Peyer's patch (tissue), 4 donors: ENCODE measurements around the gene CDON. TPM values are rescaled to one million over a fixed set of nuclear protein-coding genes. Genes with fewer than 3 reads are reported as not detected.

ENCODE experiments used
- DNase-seq, 3 donors: peaks; one replicate each; pipeline ENCODE4 v3.0.0-alpha.2; 2017 to 2019
- H3K27ac ChIP-seq, 4 donors: fragments of 200-600 bp; sonication (generic); one replicate each; pipeline ENCODE4 v1.5.1; 2016 to 2019
- H3K27me3 ChIP-seq, 2 donors: fragments of 200-600 bp; sonication (generic); one replicate each; pipeline ENCODE4 v1.5.1; 2019
- H3K36me3 ChIP-seq, 3 donors: fragments of 200-600 bp; sonication (generic); one replicate each; pipeline ENCODE4 v1.5.1; 2016 to 2019
- H3K4me1 ChIP-seq, 4 donors: fragments of 200-600 bp; sonication (generic); one replicate each; pipeline ENCODE4 v1.5.1; 2016 to 2019
- H3K4me3 ChIP-seq, 4 donors: fragments of 200-600 bp; sonication (generic); 1 replicate in 3 of 4; 2 replicates in 1 of 4; pipeline ENCODE4 v1.5.1; 2016 to 2019; ENCODE audit warnings: mild to moderate bottlenecking in 1 of 4
- H3K9me3 ChIP-seq, 4 donors: fragments of 200-600 bp; sonication (generic); one replicate each; pipeline ENCODE4 v1.5.1; 2016 to 2019; ENCODE audit warnings: mild to moderate bottlenecking in 1 of 4
- CTCF ChIP-seq, 6 experiments: fragments of 450-650 bp in 4 of 6; fragments of 200-600 bp in 2 of 6; sonication (generic) in 1 of 6; IDR thresholded peaks; one replicate each; pipeline ENCODE4 v1.5.1; 2017 to 2019; ENCODE audit warnings: antibody characterized with exemption in 6 of 6, mild to moderate bottlenecking in 3 of 6, moderate library complexity in 1 of 6
- POLR2A ChIP-seq, 2 donors: fragments of 450-650 bp; IDR thresholded peaks; one replicate each; pipeline ENCODE4 v1.5.1; 2017; ENCODE audit warnings: antibody characterized with exemption in 2 of 2, mild to moderate bottlenecking in 2 of 2, moderate library complexity in 2 of 2
- total RNA-seq, 4 donors: library from RNA; depleted of rRNA; stranded (reverse); fragments of >200 nt; gene quantifications; one replicate each; pipeline ENCODE4 v1.1.0, GENCODE V29; 2016

CDON gene
- total RNA-seq, 4 donors from 2014 or later, result 1.9 to 8.0 (median 3.8) TPM

- Histone ChIP-seq H3K4me3 (no peak overlapping the region), H3K27me3 (no peaks in the 10 kb centered on the region), H3K9me3 (no peaks in the 10 kb centered on the region), H3K27ac (no peak overlapping the region), H3K4me1 (no peaks in the 10 kb centered on the region), H3K36me3 (no peaks in the 10 kb centered on the region)
- TF ChIP-seq POLR2A (IDR thresholded peaks at IDR 0.05) (no peak), CTCF (IDR thresholded peaks at IDR 0.05) (no peak)
- DNase-seq, result no peak
Measured at GRCh38 chr11:125999234-125999880, 63.3 kb downstream of the CDON start.

GRCh38 chr11:125998267-125998666 lies 64.4 kb downstream of the CDON start:
- Histone ChIP-seq H3K27me3 (no peaks in the 10 kb centered on the region), H3K9me3 (no peaks in the 10 kb centered on the region), H3K4me3 (no peak overlapping the region), H3K27ac (no peak overlapping the region), H3K4me1 (no peaks in the 10 kb centered on the region), H3K36me3 (no peaks in the 10 kb centered on the region)
- no peak for DNase-seq
- TF ChIP-seq CTCF (IDR thresholded peaks at IDR 0.05) (no peak), POLR2A (IDR thresholded peaks at IDR 0.05) (no peak)

- TF ChIP-seq POLR2A (IDR thresholded peaks at IDR 0.05), result no peak
- TF ChIP-seq CTCF (IDR thresholded peaks at IDR 0.05), result no peak
- no peak for DNase-seq
- H3K4me3 ChIP-seq, result no peak overlapping the region
Measured at GRCh38 chr11:125995313-125995712, 67.4 kb downstream of the CDON start.

GRCh38 chr11:125994509-125994908 lies 68.2 kb downstream of the CDON start:
- no peak overlapping the region for H3K27ac ChIP-seq
- no peaks in the 10 kb centered on the region for H3K9me3 ChIP-seq
- TF ChIP-seq POLR2A (IDR thresholded peaks at IDR 0.05) (no peak), CTCF (IDR thresholded peaks at IDR 0.05) (no peak)
- no peak overlapping the region for H3K4me3 ChIP-seq
- no peaks in the 10 kb centered on the region for H3K27me3 ChIP-seq
- H3K4me1 ChIP-seq, result no peaks in the 10 kb centered on the region
- DNase-seq, result no peak
- H3K36me3 ChIP-seq, result no peaks in the 10 kb centered on the region

More at GRCh38 chr11:125995313-125995712, 67.4 kb downstream of the CDON start:
- Histone ChIP-seq H3K36me3 (no peaks in the 10 kb centered on the region), H3K4me1 (no peaks in the 10 kb centered on the region), H3K27ac (no peak overlapping the region), H3K9me3 (no peaks in the 10 kb centered on the region), H3K27me3 (no peaks in the 10 kb centered on the region)

GRCh38 chr11:125992893-125993292 lies 69.8 kb downstream of the CDON start:
- no peaks in the 10 kb centered on the region for H3K36me3 ChIP-seq
- H3K27ac ChIP-seq, result no peak overlapping the region
- no peaks in the 10 kb centered on the region for H3K27me3 ChIP-seq
- no peaks in the 10 kb centered on the region for H3K9me3 ChIP-seq
- H3K4me1 ChIP-seq, result no peaks in the 10 kb centered on the region
- no peak for DNase-seq
- no peak overlapping the region for H3K4me3 ChIP-seq
- TF ChIP-seq POLR2A (IDR thresholded peaks at IDR 0.05), result no peak
- no peak for TF ChIP-seq CTCF (IDR thresholded peaks at IDR 0.05)

- H3K36me3 ChIP-seq, result no peaks in the 10 kb centered on the region
- no peak for TF ChIP-seq CTCF (IDR thresholded peaks at IDR 0.05)
- no peak for TF ChIP-seq POLR2A (IDR thresholded peaks at IDR 0.05)
- H3K27ac ChIP-seq, result no peak overlapping the region
- H3K27me3 ChIP-seq, result no peaks in the 10 kb centered on the region
- H3K9me3 ChIP-seq, result no peaks in the 10 kb centered on the region
- no peak for DNase-seq
- no peak overlapping the region for H3K4me3 ChIP-seq
- H3K4me1 ChIP-seq, result no peaks in the 10 kb centered on the region
Measured at GRCh38 chr11:125990244-125990643, 72.4 kb downstream of the CDON start.
